HG03354 (cell line): ENCODE measurements around the gene CIDEB.

Source experiments
- ATAC-seq: cut with Tn5 transposase; IDR thresholded peaks from one replicate; pipeline ENCODE4 v1.9.1; 2021; ENCODE audit warnings: mild to moderate bottlenecking; ENCODE audit not compliant: unreplicated experiment, poor library complexity, severe bottlenecking

CIDEB gene

GRCh38 chr14:24260026-24260779, 47.6 kb downstream of the CIDEB start:
- no peak for ATAC-seq

DNA sequence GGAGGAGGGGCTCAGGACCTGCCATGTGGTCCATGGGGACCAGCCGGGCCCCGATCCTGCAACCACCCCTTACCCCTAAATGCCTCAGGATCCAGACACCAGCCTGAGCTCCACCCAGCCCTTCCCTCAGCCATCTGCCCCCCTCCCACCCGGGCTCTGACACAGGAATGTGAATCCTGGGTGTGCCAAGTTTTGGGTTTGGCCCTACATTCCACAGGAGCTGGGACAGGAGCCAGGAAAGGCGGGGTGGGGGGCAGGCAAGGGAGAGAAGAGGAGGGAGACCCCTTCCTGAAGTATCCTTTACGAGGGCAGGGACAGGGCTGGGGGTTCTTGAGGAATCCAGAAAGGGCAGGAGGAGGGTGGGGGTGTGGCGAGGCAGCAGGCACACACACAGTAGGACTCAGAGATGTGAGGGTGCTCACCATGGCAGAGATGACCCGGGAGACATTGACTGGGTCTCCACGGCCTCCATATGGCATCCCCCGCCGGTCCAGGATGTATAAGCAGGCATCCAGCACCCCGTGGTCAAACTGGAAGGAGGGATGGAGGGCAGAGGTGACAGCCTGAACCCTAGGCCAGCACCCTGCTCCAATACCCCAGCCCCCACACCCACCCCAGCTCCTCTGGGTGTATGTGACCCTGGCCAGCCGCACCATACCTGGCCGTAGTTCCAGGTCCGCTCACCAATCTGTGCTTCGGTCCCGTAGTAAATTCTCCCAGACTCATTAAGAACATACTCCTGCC, 48.3 kb downstream of the CIDEB start:
- no peak for ATAC-seq

- no peak for ATAC-seq
Observed at GRCh38 chr14:24258548-24259265, 49.1 kb downstream of the CIDEB start.

- ATAC-seq: no peak
Observed at GRCh38 chr14:24258119-24258518, 49.7 kb downstream of the CIDEB start.

GRCh38 chr14:24256960-24257359, 50.8 kb downstream of the CIDEB start:
- ATAC-seq: no peak

DNA sequence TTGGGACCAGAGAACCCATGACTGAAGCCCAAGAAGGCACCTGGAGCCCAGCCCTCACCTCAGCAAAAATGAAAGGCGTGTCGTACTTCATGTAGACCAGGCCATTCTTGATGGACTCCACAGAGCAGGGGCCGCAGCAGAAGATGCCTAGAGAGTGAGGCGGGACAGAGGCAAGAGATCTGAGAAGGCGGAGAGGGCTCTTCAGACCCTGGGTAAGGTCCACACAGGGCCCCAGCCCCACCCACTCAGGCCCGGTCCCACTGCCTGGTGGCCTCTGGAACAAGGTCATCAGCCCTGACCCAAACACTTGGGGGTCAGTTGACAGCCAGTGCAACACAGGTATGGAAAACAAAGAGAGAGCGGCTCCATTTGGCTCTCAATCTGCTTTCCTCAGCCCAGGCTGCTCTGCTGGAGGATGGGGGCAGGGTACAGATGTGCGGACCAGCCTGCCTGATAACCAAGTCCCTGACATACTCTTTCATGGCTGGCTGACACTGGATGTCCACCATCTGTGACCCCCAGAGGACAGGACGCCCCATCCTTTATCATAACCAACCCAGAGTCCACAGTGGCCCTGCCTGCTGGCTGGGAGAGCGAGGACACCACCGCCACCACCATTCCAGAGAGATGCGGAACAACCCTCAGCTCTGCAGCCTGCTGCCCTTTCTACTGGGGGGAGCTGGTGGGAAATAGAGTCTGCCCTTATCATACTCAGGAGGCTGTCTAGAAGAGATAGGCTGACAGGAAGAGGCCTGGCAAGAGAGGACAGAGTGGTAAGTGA, 51.7 kb downstream of the CIDEB start:
- ATAC-seq: no peak

DNA sequence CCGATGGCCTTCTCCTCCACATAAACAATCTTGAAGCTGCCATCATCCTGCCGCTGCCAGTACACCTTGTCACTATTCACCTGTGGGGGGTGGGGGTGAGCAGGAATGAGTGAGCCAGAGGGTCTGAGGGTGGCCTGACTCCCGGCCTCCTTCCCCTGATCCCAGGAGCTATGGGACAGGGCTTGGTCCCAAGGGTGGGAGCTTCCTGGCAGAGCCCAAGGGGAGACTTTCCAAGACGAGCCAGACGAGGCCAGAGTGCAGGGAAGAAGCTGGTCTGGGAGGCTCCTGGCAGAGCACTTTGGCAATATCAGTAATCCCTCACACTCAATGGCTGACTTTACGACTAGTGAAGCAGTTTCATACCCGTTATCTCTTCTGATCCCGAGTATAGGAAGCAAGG, 52.3 kb downstream of the CIDEB start:
- no peak for ATAC-seq
